HepG2 (cell line): Measurements from ENCODE around the gene SLC2A14. TPM values are rescaled to one million over a fixed set of nuclear protein-coding genes. Genes with fewer than 3 reads are reported as not detected.

Experiments used
- AKAP8 ChIP-seq: sonication (generic); formaldehyde crosslinking; IDR thresholded peaks from 2 replicates; pipeline ENCODE4 v1.5.1; 2020; ENCODE audit warnings: mild to moderate bottlenecking, missing genetic modification reagents
- ATM ChIP-seq: fragments of 450-650 bp; IDR thresholded peaks from 2 replicates; pipeline ENCODE4 v1.7.1; 2017; ENCODE audit warnings: mild to moderate bottlenecking, borderline replicate concordance
- CEBPG ChIP-seq: IDR thresholded peaks from 2 replicates; pipeline ENCODE4 v1.6.1; 2016
- EP300 ChIP-seq, 3 experiments: sonication (generic) in 1 of 3; formaldehyde crosslinking in 1 of 3; IDR thresholded peaks; 2 replicates each; pipeline versions ENCODE4 v1.5.1 to v1.6.1; 2011 to 2020; ENCODE audit warnings: low read depth in 2 of 3, low read length in 2 of 3, borderline replicate concordance in 1 of 3, improper control_type of control experiment in 1 of 3, mild to moderate bottlenecking in 1 of 3, missing genetic modification reagents in 1 of 3, moderate library complexity in 1 of 3
- FOXM1 ChIP-seq: sonication (generic); formaldehyde crosslinking; IDR thresholded peaks from 2 replicates; pipeline ENCODE4 v1.5.0; 2020; ENCODE audit warnings: missing genetic modification reagents
- GFI1 ChIP-seq: sonication (generic); formaldehyde crosslinking; IDR thresholded peaks from 2 replicates; pipeline ENCODE4 v1.5.0; 2020; ENCODE audit warnings: missing genetic modification reagents, mild to moderate bottlenecking, borderline replicate concordance
- KDM3A ChIP-seq: IDR thresholded peaks from 2 replicates; pipeline ENCODE4 v1.6.1; 2018; ENCODE audit warnings: low read depth, missing compliant biosample characterization
- NCOA2 ChIP-seq: sonication (generic); formaldehyde crosslinking; IDR thresholded peaks from 2 replicates; pipeline ENCODE4 v1.8.0; 2022; ENCODE audit warnings: inconsistent platforms
- RBAK ChIP-seq: sonication (generic); formaldehyde crosslinking; IDR thresholded peaks from 2 replicates; pipeline ENCODE4 v1.5.1; 2020; ENCODE audit warnings: mild to moderate bottlenecking, missing genetic modification reagents
- TGIF2 ChIP-seq: IDR thresholded peaks from 2 replicates; pipeline ENCODE4 v1.6.1; 2016; ENCODE audit warnings: control low read depth, missing compliant biosample characterization
- ZNF20 ChIP-seq: sonication (generic); formaldehyde crosslinking; IDR thresholded peaks from 2 replicates; pipeline ENCODE4 v1.4.0; 2020; ENCODE audit warnings: mild to moderate bottlenecking, moderate library complexity, missing genetic modification reagents
- ZNF333 ChIP-seq: sonication (generic); formaldehyde crosslinking; IDR thresholded peaks from 2 replicates; pipeline ENCODE4 v1.4.0; 2020; ENCODE audit warnings: mild to moderate bottlenecking, missing genetic modification reagents, borderline replicate concordance
- ZNF34 ChIP-seq: sonication (generic); formaldehyde crosslinking; IDR thresholded peaks from 2 replicates; pipeline ENCODE4 v1.4.0; 2020; ENCODE audit warnings: mild to moderate bottlenecking, missing genetic modification reagents, borderline replicate concordance
- ZNF550 ChIP-seq: sonication (generic); formaldehyde crosslinking; IDR thresholded peaks from 2 replicates; pipeline ENCODE4 v1.4.0; 2020; ENCODE audit warnings: mild to moderate bottlenecking, missing genetic modification reagents, borderline replicate concordance
- ZNF572 ChIP-seq: sonication (generic); formaldehyde crosslinking; IDR thresholded peaks from 2 replicates; pipeline ENCODE4 v1.5.1; 2020; ENCODE audit warnings: mild to moderate bottlenecking, missing genetic modification reagents
- polyA plus RNA-seq, 8 experiments: library from polyadenylated mRNA; depleted of rRNA in 3 of 8; stranded (reverse) in 7 of 8; unstranded in 1 of 8; fragments of >200 nt; fragmentation: Illumina TruSeq in 4 of 8; extraction: Trizol in 4 of 8; gene quantifications; 2 replicates each; pipeline versions ENCODE4 v1.2.1 to v1.2.3, GENCODE V29; 2011 to 2016; ENCODE audit warnings: low read depth in 4 of 8, missing spikeins in 1 of 8, mixed read lengths in 1 of 8; ENCODE audit not compliant: insufficient read depth in 1 of 8
- total RNA-seq, 5 experiments: library from RNA; depleted of rRNA; stranded (reverse); fragments of >200 nt; fragmentation: Illumina TruSeq; extraction: Trizol; gene quantifications; 2 replicates each; pipeline ENCODE4 v1.2.3, GENCODE V29; 2016; ENCODE audit warnings: low read depth in 1 of 5
- TF ChIP-seq, protein P1 (sequence below): sonication (generic); formaldehyde crosslinking; IDR thresholded peaks from 2 replicates; pipeline ENCODE4 v1.4.0; 2020; ENCODE audit warnings: mild to moderate bottlenecking, missing genetic modification reagents, borderline replicate concordance
- TF ChIP-seq, protein P2 (sequence below): sonication (generic); formaldehyde crosslinking; conservative IDR thresholded peaks from 2 replicates; pipeline ENCODE4 v1.4.0; 2020; ENCODE audit warnings: missing genetic modification reagents
- TF ChIP-seq, protein P3 (sequence below): sonication (generic); formaldehyde crosslinking; IDR thresholded peaks from 2 replicates; pipeline ENCODE4 v1.5.1; 2020; ENCODE audit warnings: missing genetic modification reagents, mild to moderate bottlenecking, borderline replicate concordance
- TF ChIP-seq, protein P4 (sequence below): sonication (generic); formaldehyde crosslinking; IDR thresholded peaks from 2 replicates; pipeline ENCODE4 v1.5.0; 2020; ENCODE audit warnings: mild to moderate bottlenecking, missing genetic modification reagents

The SLC2A14 gene
- total and polyA plus RNA-seq, 2 of the 13 experiments (the other 11 are each of a cell fraction or from before 2014, with no cell fraction given): 7.7 to 39.0 TPM

DNA sequence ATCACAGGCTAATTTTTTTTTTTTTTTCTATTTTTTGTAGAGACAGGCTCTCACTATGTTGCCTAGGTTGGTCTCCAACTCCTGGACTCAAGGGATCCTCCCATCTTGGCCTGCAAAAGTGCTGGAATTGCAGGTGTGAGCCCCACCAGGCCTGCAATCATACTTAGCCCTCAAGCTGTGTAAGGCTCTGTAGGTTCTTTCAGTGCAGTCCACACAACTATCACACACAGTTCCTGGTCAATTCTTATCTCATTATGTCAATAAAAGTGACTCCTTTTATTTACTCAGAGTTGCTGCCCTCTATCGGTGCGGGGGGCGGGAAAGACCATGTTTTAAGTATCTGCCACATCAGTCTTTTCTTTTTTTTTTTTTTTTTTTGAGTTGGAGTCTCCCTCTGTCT is 34.3 kb upstream of the SLC2A14 start (continued):
- TF ChIP-seq, protein P1, sequence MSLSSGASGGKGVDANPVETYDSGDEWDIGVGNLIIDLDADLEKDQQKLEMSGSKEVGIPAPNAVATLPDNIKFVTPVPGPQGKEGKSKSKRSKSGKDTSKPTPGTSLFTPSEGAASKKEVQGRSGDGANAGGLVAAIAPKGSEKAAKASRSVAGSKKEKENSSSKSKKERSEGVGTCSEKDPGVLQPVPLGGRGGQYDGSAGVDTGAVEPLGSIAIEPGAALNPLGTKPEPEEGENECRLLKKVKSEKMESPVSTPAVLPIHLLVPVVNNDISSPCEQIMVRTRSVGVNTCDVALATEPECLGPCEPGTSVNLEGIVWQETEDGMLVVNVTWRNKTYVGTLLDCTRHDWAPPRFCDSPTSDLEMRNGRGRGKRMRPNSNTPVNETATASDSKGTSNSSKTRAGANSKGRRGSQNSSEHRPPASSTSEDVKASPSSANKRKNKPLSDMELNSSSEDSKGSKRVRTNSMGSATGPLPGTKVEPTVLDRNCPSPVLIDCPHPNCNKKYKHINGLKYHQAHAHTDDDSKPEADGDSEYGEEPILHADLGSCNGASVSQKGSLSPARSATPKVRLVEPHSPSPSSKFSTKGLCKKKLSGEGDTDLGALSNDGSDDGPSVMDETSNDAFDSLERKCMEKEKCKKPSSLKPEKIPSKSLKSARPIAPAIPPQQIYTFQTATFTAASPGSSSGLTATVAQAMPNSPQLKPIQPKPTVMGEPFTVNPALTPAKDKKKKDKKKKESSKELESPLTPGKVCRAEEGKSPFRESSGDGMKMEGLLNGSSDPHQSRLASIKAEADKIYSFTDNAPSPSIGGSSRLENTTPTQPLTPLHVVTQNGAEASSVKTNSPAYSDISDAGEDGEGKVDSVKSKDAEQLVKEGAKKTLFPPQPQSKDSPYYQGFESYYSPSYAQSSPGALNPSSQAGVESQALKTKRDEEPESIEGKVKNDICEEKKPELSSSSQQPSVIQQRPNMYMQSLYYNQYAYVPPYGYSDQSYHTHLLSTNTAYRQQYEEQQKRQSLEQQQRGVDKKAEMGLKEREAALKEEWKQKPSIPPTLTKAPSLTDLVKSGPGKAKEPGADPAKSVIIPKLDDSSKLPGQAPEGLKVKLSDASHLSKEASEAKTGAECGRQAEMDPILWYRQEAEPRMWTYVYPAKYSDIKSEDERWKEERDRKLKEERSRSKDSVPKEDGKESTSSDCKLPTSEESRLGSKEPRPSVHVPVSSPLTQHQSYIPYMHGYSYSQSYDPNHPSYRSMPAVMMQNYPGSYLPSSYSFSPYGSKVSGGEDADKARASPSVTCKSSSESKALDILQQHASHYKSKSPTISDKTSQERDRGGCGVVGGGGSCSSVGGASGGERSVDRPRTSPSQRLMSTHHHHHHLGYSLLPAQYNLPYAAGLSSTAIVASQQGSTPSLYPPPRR: peak; percentile 78; the same call in 1 of the 2 replicates
- TF ChIP-seq, protein P2, sequence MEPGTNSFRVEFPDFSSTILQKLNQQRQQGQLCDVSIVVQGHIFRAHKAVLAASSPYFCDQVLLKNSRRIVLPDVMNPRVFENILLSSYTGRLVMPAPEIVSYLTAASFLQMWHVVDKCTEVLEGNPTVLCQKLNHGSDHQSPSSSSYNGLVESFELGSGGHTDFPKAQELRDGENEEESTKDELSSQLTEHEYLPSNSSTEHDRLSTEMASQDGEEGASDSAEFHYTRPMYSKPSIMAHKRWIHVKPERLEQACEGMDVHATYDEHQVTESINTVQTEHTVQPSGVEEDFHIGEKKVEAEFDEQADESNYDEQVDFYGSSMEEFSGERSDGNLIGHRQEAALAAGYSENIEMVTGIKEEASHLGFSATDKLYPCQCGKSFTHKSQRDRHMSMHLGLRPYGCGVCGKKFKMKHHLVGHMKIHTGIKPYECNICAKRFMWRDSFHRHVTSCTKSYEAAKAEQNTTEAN: peak; percentile 89
- TF ChIP-seq TGIF2 (CRISPR knock-in tag): 0 out of 2 replicates have a peak, but pooled peaks have one; percentile 54
- no peak for TF ChIP-seq ZNF20
- TF ChIP-seq GFI1 (CRISPR knock-in tag): no peak
- peak; percentile 57 for TF ChIP-seq CEBPG (CRISPR knock-in tag)
- peak; percentile 79 for TF ChIP-seq NCOA2 (CRISPR knock-in tag)
- no peak for TF ChIP-seq ZNF333 (CRISPR knock-in tag)
- TF ChIP-seq, protein P3, sequence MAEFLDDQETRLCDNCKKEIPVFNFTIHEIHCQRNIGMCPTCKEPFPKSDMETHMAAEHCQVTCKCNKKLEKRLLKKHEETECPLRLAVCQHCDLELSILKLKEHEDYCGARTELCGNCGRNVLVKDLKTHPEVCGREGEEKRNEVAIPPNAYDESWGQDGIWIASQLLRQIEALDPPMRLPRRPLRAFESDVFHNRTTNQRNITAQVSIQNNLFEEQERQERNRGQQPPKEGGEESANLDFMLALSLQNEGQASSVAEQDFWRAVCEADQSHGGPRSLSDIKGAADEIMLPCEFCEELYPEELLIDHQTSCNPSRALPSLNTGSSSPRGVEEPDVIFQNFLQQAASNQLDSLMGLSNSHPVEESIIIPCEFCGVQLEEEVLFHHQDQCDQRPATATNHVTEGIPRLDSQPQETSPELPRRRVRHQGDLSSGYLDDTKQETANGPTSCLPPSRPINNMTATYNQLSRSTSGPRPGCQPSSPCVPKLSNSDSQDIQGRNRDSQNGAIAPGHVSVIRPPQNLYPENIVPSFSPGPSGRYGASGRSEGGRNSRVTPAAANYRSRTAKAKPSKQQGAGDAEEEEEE (CRISPR knock-in tag): no peak
- no peak for TF ChIP-seq KDM3A
- TF ChIP-seq ZNF572 (CRISPR knock-in tag): no peak
- TF ChIP-seq ZNF34 (CRISPR knock-in tag): no peak
- TF ChIP-seq RBAK (CRISPR knock-in tag): no peak
- no peak for TF ChIP-seq ATM
- no peak for TF ChIP-seq ZNF550 (CRISPR knock-in tag)
- TF ChIP-seq EP300 (IDR thresholded peaks at IDR 0.05; ENCODE audit: low read depth in 2 of 2, low read length in 2 of 2): peak in 1 of 2 experiments; percentile 90; a peak in 2 of 4 replicates
- peak; percentile 52; the same call in 1 of the 2 replicates for TF ChIP-seq EP300 (CRISPR knock-in tag; IDR thresholded peaks at IDR 0.05; ENCODE audit: borderline replicate concordance)
- TF ChIP-seq FOXM1 (CRISPR knock-in tag): no peak
- TF ChIP-seq, protein P4, sequence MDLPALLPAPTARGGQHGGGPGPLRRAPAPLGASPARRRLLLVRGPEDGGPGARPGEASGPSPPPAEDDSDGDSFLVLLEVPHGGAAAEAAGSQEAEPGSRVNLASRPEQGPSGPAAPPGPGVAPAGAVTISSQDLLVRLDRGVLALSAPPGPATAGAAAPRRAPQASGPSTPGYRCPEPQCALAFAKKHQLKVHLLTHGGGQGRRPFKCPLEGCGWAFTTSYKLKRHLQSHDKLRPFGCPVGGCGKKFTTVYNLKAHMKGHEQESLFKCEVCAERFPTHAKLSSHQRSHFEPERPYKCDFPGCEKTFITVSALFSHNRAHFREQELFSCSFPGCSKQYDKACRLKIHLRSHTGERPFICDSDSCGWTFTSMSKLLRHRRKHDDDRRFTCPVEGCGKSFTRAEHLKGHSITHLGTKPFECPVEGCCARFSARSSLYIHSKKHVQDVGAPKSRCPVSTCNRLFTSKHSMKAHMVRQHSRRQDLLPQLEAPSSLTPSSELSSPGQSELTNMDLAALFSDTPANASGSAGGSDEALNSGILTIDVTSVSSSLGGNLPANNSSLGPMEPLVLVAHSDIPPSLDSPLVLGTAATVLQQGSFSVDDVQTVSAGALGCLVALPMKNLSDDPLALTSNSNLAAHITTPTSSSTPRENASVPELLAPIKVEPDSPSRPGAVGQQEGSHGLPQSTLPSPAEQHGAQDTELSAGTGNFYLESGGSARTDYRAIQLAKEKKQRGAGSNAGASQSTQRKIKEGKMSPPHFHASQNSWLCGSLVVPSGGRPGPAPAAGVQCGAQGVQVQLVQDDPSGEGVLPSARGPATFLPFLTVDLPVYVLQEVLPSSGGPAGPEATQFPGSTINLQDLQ (CRISPR knock-in tag): no peak
- 0 out of 2 replicates have a peak, but pooled peaks have one; percentile 47 for TF ChIP-seq AKAP8 (CRISPR knock-in tag)
